Retinal pigment epithelial cell (primary cell): Measurements from ENCODE around the gene FOXD3.
"Not testable (repeated sequence)": the region's sequence is repeated elsewhere in the genome, so short reads cannot be mapped to it uniquely, and the experiment has no call there.

ENCODE experiments used
- DNase-seq: peaks from one replicate; pipeline ENCODE4 v3.0.0-alpha.2; 2010; ENCODE audit warnings: low read depth
- H3K4me3 ChIP-seq: 2 replicates; pipeline ENCODE4 v1.5.1; 2011; ENCODE audit warnings: mild to moderate bottlenecking, low read length, control low read depth, moderate library complexity
- TF ChIP-seq, protein P1 (sequence below): conservative IDR thresholded peaks from 2 replicates; pipeline ENCODE4 v1.5.1; 2011; ENCODE audit warnings: low read depth, low read length, control low read depth, inconsistent platforms

The FOXD3 gene

DNA sequence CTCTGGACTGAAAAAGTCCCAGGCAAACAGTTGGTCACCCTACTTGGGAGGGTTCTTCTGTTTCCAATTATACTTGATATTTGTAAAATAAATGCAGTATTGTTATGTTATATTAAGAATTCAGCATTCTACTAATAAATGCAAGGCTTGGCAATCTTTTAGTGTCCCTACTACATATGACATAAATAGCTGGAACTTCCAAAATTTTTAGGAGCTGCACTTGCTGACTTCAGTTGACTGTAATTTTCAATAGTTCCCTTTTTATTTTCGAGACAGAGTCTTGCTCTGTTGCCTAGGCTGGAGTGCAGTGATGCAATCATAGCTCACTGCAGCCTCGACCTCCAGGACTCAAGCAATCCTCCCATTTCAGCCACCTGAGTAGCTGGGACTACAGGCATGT lies 20.0 kb downstream of the FOXD3 start:
- no peak for DNase-seq
- TF ChIP-seq, protein P1, sequence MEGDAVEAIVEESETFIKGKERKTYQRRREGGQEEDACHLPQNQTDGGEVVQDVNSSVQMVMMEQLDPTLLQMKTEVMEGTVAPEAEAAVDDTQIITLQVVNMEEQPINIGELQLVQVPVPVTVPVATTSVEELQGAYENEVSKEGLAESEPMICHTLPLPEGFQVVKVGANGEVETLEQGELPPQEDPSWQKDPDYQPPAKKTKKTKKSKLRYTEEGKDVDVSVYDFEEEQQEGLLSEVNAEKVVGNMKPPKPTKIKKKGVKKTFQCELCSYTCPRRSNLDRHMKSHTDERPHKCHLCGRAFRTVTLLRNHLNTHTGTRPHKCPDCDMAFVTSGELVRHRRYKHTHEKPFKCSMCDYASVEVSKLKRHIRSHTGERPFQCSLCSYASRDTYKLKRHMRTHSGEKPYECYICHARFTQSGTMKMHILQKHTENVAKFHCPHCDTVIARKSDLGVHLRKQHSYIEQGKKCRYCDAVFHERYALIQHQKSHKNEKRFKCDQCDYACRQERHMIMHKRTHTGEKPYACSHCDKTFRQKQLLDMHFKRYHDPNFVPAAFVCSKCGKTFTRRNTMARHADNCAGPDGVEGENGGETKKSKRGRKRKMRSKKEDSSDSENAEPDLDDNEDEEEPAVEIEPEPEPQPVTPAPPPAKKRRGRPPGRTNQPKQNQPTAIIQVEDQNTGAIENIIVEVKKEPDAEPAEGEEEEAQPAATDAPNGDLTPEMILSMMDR: no peak
- no peak overlapping the region for H3K4me3 ChIP-seq

DNA sequence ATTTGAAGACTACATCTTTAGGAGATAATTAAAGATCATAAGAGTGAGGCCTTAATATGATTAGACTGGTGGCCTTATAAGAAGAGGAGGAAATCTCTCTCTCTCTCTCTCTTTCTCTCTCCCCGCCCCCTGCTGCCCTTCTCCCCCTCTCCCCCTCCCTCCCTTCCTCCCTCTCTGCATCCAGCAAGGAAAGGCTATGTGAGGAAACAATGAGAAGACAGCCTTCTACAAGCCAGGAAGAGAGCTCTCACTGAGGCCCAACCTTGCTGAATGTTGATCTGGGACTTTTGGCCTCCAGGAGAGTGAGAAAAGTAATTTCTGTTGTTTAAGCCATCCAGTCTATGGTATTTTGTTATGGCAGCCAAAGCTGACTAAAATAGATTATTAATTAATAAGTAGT lies 21.6 kb downstream of the FOXD3 start:
- DNase-seq: no peak
- TF ChIP-seq, protein P1: no peak
- no peak overlapping the region for H3K4me3 ChIP-seq

DNA sequence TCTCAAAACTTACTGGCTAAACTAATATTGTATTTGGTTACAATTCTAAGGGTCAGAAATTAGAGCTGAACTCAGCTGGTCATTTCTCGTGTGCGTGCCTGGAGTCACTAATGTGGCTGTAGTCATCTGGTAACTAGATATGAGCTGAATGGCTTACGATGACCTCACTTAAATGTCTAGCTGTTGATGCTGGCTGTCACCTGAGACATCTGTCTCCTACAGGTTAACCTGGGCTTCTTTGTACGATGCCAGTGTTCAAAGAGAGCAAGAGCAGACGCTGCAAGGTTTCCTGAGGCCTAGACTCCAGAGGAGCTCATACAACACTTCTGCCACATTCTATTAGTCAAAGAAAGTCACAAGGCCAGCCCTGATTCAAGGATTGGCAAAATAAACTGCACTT lies 28.0 kb downstream of the FOXD3 start:
- H3K4me3 ChIP-seq: no peak overlapping the region
- TF ChIP-seq, protein P1: no peak
- peak; percentile 42 for DNase-seq

DNA sequence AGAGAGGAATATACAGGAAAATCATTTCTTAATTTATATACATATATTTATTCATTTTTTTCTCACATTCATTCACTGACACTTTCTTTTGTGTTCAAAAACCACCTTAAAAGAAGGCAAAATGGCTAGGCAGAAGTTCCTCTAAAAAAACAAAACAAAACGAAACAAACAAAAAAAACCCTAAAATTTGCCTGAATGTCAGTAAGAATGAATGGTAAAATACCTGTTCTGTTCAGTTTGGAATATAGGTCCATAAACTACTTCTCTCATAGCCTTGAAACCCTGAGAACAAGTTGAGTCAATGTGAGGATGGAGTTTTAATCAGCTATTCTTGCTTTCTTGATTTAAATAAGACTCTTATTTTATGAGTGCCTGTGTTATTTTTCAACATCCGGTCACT lies 30.4 kb downstream of the FOXD3 start:
- TF ChIP-seq, protein P1: no peak
- H3K4me3 ChIP-seq: no peak overlapping the region
- DNase-seq: no peak

DNA sequence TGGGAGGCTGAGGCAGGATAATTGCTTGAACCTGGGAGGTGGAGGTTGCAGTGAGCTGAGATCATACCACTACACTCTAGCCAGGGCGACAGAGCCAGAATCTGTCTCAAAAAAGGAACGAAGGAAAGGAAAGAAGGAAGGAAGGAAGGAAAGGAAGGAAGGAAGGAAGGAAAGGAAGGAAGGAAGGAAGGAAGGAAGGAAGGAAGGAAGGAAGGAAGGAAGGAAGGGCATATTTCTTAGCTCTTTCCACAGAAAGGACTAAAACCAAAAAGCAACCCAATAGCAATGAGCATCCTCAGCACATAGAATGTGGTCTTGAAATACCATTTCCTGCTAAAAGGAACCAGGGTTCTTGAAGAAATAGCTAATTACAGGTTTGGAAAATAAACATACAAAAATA lies 33.9 kb downstream of the FOXD3 start:
- DNase-seq: not testable (repeated sequence)

DNA sequence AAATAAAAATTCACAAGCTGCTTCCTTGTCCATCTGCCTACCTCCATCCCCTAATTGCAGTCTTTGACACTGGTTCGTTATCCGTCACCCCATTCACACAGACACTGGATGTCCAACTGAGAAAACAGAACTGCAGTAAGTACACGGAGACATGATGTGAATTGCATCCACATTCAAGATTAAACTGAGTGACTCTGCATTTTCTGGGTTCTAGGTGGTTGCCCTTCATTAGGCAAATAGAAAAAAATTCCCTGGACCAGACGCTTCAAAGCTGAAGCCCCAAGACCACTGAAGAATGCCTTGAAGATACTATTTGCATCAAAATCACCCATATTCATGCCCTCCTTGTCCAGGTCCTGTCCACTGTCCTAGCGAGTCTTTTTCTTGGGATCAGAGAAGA lies 37.2 kb downstream of the FOXD3 start:
- no peak for DNase-seq
- no peak overlapping the region for H3K4me3 ChIP-seq
- TF ChIP-seq, protein P1: no peak

More for the DNA sequence above, 33.9 kb downstream of the FOXD3 start:
- H3K4me3 ChIP-seq: not testable (repeated sequence)

DNA sequence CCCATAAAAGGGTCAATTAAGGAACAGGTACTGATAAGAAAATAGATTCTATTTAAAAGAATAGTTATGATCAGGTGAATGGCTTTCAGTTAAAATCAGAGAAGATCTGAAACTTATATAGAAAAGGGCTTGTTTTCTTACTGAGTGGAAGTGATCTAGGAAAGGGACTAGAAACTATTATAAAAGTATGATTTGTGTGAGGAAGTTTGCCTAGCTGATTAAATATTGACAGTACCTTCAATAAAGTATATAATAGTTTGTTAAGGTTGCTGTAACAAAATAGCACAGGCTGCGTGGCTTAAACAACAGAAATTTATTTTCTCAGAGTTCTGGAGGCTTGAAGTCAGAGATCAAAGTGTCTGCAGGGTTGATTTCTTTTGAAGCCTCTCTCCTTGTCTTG lies 39.7 kb downstream of the FOXD3 start:
- DNase-seq: no peak
- TF ChIP-seq, protein P1: no peak
- H3K4me3 ChIP-seq: no peak overlapping the region

DNA sequence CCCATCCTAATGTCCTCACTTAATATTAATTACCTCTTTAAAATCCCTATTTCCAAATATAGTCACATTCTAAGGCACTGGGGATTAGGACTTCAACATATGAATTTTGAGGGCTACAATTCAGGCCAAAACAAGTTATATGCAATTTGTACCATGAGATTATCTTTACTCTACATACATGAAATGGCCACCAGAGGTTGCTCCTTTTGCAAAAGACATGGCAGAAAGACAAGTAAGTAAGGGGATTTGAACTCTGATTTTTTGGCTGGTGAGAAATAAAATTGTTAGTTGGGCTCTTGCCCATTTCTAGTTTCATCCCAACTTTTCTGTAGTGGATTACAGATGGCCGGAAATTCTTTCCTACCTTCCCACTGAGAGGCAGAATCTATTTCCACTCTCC lies 40.2 kb downstream of the FOXD3 start:
- DNase-seq: no peak
- no peak overlapping the region for H3K4me3 ChIP-seq
- TF ChIP-seq, protein P1: no peak
